B cell (primary cell): Measurements from ENCODE around the gene ARL6IP5.

Source experiments
- CTCF ChIP-seq: fragments of 200-600 bp; IDR thresholded peaks from one replicate; pipeline ENCODE4 v1.8.0; 2022; ENCODE audit warnings: antibody characterized with exemption, mild to moderate bottlenecking
- EZH2 ChIP-seq: IDR thresholded peaks from 2 replicates; pipeline ENCODE4 v1.6.1; 2012; ENCODE audit warnings: borderline replicate concordance, low read depth, mild to moderate bottlenecking, moderate library complexity, low read length; ENCODE audit not compliant: insufficient read depth, poor library complexity, severe bottlenecking

GRCh38 chr3:69108811-69109210 lies 24.1 kb downstream of the ARL6IP5 start:
- no peak for TF ChIP-seq CTCF
- TF ChIP-seq EZH2 = no peak
